GM12892 (cell line): Measurements from ENCODE around the gene ENDOD1.

Experiments
- DNase-seq: peaks from one replicate; pipeline ENCODE4 v3.0.0; 2011; ENCODE audit not compliant: insufficient read length
- FAIRE-seq: peaks from 2 replicates; lab custom pipeline; 2011; peaks lifted over from hg19 to GRCh38; lab: Jason Lieb, UNC
- POLR2A ChIP-seq: IDR thresholded peaks from 2 replicates; pipeline ENCODE4 v1.6.1; 2011; ENCODE audit warnings: low read depth, low read length, control low read depth
- POLR2AphosphoS5 ChIP-seq: IDR thresholded peaks from 2 replicates; pipeline ENCODE4 v1.6.1; 2011; ENCODE audit warnings: low read depth, low read length, control low read depth
- TAF1 ChIP-seq: IDR thresholded peaks from 2 replicates; pipeline ENCODE4 v1.6.1; 2011; ENCODE audit warnings: low read depth, mild to moderate bottlenecking, control low read depth, low read length, borderline replicate concordance

Gene ENDOD1

GRCh38 chr11:95170294-95170693 lies 80.6 kb downstream of the ENDOD1 start:
- DNase-seq (no peak), FAIRE-seq (no peak)
- no peak for TF ChIP-seq TAF1
- TF ChIP-seq POLR2A = no peak
- TF ChIP-seq POLR2AphosphoS5 = no peak

- FAIRE-seq = peak; percentile 14
- no peak for DNase-seq
- TF ChIP-seq POLR2A (no peak), TAF1 (no peak), POLR2AphosphoS5 (no peak)
Measured at GRCh38 chr11:95175818-95176380, 86.3 kb downstream of the ENDOD1 start.
